GM18951 (cell line): ENCODE measurements around the gene MACIR.

Experiments used
- POLR2A ChIP-seq: IDR thresholded peaks from 4 replicates; pipeline ENCODE4 v1.6.1; 2011; ENCODE audit warnings: mild to moderate bottlenecking; ENCODE audit not compliant: insufficient read length, insufficient read depth; ENCODE audit errors: extremely low read depth
- in situ Hi-C: fragments of 300-500 bp; cut with MboI; formaldehyde crosslinking; loops from one replicate; pipeline ENCODE4 v1.12.0; 2022; ENCODE audit warnings: low sequenced_read_pairs, mixed read lengths, inconsistent platforms; ENCODE audit not compliant: unreplicated experiment

Gene MACIR

DNA sequence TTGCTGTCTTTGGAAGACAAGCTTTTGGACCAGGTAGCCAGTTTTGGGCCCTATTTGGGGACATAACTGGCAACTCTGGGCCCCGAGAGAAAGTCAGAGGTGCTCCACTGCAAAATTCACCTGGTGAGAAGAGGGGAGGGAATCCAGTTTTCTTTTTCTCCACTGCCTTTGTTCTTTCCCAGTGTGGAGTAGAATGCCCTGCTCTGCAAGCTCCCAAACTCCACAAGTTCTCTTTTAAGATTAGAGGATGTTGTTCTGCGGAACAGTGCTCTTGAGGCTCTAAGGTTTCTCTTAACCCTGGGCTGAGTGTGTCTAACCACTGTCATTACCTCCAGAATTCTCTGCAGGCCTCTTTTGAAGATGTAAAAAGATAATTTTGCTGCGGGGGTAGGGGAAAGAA lies 25.3 kb downstream of the MACIR start:
- in situ Hi-C loops = no loop called here
- TF ChIP-seq POLR2A = no peak

DNA sequence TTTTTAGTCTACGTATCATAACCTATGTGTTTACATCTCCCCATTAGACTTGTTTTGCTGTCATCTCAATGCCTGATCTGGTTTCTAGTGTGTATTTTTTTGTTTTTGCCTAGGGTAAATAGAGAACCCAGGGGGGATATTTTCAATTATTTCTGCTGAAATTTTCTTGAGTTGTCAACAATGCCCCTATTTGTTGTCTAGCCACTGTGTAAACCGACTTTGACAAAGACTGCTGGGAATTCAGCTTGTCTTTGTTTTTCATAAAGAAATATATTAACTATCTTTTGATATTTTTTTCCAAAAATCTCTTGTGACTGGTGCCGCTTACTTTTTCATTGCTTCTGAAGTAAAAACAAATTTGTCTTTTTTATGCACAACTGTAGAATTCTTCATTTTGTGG lies 28.1 kb downstream of the MACIR start:
- in situ Hi-C loops = no loop called here
- no peak for TF ChIP-seq POLR2A

DNA sequence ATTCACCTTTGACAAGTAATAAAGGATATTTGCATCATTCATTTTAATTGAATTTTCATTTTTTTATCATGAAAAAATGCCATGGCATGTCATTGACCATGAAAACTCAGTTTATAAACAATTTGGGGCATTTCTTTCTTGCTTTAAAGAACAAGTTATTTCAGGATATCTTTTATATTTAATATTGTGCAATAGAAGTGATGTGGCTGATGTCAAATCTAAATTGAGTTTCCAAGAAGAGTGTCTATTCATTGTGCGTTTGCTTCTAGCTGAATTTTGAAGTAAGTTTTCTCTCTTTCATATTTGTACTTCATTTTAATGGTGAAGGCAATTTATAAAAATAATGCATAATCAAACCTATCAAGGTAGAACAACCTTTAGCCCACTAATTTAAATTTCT lies 30.5 kb downstream of the MACIR start:
- TF ChIP-seq POLR2A = no peak
- in situ Hi-C loops = no loop called here

DNA sequence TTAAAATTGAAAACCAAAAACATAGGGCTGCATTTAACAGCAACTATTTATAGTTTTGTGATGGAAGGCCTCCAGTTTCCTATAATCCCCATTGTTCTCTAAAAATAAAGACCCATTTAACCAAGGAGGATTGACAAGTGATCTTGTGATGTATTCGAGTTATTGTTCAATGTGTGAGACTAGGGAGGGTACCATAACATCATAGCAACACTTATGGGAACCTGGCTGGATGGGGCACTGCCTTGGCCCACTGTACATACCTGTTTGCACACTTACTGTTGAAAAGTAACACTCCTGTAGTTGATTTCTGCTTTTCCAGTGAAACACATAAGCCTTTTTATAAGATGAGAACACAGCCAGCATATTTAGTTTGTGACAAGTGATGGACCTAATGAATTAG lies 32.3 kb downstream of the MACIR start:
- in situ Hi-C loops = no loop called here
- TF ChIP-seq POLR2A = no peak

DNA sequence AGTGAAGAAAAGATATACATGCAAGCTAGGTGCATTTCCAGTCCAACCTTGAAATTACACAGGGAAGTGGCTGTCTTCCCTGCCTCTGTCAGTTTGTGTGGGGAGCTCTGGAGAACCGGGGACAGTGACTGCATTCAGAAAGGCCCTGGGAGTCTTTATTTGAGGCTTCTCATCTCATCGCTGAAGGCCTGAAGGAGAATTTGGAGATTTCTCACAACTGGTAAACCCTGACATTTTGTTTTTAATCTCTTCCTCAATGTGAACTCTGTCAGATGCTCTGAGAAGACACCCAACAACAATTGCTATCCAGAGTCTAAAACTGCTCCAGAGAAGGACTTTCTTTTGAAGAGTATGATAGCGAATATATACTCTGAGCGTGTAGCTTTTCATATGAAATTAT lies 33.0 kb downstream of the MACIR start:
- in situ Hi-C loops = no loop called here

DNA sequence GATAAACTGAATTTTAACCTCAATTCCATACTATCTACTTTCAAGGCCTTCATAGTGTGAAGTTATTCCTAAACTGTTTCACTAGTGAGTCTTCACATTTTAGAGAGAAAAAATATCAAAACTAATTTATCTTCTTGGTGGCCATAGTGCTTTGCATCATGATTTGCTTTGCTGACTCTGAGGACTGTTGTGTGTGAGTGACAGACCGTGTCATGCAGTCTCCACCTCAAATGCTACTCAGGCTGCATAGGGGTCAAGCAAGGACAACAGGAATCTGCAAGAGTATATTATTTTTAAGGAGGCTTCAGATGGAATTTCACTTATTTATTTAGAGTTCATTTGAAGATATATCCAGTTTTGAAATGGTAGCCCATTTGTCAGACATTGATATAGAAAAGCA lies 34.5 kb downstream of the MACIR start:
- in situ Hi-C loops = no loop called here
- TF ChIP-seq POLR2A = no peak

More for the DNA sequence above, 33.0 kb downstream of the MACIR start:
- TF ChIP-seq POLR2A = no peak

DNA sequence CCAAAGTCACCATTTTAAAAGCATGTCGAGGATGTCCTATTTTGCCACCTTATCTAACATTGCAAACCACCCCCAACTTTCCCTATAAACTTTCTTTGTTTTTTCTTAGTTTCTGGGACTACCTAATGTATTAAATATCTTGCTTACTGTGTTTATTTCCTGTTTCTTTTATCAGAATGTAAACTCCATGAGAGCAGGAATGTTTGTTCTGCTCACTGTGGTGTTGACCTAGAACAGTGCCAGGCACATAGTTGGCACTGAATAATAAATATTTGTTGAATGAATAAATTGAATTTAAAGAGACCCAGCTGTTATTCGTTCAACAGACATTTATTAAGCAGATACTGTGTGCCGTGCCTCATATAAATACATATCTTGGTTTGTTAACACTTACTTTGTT lies 35.2 kb downstream of the MACIR start:
- in situ Hi-C loops = no loop called here
- TF ChIP-seq POLR2A = no peak

DNA sequence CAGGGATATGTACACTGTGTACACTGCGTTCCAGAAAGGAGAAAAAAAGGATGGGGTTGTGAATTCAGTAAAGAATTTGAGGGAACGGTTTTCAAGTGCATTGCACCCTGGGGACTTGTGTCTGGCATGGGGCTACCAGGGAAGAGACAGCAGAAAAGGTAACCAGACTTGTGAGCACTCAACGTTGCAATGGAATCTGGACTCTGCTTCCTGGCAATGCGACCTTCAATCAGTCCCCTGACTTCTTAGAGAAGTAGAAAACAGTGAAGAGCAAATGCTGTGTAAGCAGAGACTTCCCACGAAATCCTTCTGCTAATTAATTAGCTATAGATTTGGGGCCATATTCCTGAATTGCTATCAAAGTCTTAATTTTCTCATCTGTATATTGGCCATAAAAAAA lies 36.3 kb downstream of the MACIR start:
- TF ChIP-seq POLR2A = no peak
- in situ Hi-C loops = no loop called here

DNA sequence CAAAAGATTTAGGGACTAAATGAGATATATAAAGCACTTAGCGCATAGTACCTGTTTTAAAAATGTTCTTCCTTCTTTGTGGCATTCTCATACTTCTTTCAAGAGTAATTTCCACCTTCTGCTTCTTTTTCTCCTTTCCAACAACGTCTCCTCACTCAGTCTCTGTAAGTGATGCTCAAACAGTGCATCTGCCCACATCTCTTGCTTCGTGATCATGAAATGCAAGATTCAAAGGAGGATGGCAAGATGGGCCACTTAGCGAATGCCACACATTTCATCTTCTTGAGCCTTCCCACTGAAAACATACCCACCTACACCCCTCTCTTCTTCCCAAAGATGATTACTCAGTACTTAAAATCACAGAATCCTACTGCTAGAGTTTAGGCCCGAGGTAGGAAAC lies 36.9 kb downstream of the MACIR start:
- TF ChIP-seq POLR2A = no peak
- in situ Hi-C loops = no loop called here

DNA sequence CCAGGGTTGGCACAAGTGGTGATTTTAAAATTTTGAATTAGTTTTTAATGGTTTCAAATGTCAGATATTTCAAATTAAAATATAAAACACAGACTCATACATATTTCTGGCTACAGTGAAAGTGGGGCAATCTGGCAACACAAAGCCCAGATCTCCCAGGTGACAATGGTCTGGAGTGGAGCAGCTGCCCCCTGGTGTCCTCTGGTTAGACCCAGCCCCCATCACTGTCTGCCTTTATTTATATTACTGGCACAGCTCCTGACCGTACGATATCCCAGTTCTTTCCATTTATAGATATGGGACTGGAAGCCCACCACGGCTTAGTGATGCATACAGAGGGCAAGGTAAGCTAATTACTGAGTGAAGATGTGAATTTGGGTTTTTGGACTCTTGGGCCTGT lies 37.3 kb downstream of the MACIR start:
- no peak for TF ChIP-seq POLR2A
- in situ Hi-C loops = no loop called here

DNA sequence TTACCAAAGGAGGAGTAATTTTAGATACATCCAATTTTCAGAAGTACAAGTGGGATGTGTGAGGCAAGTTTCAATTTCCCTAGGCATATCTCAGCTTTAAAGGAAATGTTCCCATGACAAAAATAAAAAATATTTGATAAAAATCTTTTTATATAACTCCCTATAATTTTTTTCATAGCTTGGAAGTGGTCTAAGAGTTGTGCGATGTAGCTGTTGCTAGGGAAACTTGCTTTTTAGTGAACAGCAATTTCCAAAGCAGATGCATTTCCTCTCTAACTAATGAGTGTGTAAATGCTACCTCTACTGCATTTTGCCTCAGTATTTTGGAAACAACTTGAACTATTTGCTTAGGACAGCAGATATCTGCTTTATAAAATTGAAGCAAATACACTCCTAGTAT lies 39.6 kb downstream of the MACIR start:
- in situ Hi-C loops = no loop called here
- no peak for TF ChIP-seq POLR2A

DNA sequence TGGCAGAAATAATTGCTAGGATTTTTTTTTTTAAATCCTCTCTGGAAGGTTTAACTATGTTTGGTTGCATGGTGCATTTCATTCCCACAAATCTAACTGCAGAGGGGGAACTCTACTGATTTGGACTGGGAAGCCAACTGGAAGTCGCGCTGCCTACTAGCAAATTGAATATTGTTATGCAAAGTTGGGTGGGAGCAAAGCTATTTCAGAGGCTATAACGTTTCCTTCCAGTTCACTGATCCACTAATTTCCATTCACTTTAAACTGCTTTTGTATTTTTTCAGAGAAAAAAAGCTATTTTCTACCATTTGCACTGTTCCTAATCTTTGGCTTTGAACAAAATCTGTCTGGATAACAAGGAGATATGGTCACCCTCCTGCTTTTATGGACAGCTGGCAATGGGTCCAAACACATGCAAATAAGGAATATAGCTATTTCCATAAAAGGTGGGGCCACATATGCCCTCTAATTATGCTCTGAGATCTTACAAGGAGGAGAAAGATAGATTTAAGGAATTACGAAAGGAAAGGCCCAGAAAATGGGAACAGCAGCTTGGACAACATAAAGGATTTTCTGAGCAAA lies 40.1 kb downstream of the MACIR start:
- in situ Hi-C loops = no loop called here
- TF ChIP-seq POLR2A = no peak

DNA sequence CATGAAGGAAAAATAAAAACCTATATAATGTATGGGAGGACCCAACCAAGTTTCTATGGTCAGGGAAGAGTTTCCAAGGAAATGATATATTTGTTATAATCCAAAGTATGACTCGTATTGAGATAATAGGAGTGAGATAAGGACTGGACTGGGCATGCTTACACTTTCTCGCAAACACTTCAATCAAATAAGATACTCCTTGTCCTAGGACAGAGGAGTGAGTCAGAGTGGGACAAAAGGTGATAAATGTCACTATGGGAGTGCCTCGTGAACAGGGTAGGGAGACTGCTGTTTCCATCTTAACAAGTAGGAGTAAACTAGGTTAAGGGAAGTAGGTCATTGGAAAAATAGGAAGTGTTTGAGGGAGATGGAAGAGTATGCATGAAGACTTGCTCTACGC lies 47.2 kb downstream of the MACIR start:
- in situ Hi-C loops = no loop called here
- no peak for TF ChIP-seq POLR2A

DNA sequence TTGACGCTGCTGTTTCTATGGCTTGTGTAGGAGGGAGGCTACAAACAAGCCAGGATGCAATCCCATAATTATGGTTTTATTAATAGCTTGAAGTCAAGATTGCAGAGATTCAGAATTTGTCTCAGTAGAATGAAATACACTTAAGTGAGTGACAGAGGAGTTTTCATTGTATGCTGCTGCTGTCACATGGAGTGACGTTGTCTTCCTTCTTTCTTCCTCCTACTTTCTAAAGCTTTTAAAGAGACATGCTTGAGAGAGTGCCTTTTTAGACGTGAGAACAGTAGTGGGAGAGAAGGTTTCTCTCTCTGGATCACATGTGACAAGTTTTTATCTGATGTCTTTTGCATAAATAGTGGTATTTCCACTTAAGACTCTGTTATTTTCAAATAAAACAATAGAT lies 48.9 kb downstream of the MACIR start:
- TF ChIP-seq POLR2A = no peak
- in situ Hi-C loops = no loop called here

DNA sequence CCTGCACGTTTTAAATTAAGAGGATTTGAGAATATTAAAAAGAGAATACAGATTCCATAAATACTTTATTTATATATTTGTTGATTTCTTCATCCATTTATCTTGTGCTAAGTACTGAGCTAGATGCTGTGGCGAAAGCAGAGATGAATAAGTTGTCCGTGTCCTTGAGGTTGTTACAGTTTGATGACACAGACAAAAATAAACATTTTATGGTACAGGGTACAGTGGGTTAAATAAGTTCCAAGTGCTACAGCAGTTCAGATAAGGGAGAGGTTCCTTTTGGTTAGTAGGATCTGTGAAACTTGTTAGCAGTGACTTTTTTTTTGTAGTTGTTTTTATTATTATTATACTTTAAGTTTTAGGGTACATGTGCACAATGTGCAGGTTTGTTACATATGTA lies 50.2 kb downstream of the MACIR start:
- no peak for TF ChIP-seq POLR2A
- in situ Hi-C loops = no loop called here

DNA sequence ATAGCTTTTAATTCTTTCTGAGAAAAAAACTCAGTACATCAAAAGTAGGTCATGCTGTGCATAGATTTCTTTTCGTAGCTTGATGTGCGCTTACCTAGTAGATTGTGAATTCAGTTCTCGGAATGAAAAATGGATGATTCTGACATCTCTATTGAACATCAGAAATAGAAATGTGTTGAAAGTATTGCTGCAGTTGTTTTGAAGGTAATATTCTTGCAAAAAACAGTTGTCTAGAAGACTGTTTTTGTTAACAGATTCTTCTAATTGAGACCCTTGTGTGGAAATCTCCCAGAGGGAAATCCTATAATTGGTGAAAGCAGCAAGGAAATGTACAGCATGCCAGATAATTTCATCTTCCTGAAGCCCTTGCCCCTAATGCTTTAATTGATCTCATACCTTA lies 54.5 kb downstream of the MACIR start:
- in situ Hi-C loops = no loop called here
- TF ChIP-seq POLR2A = no peak

DNA sequence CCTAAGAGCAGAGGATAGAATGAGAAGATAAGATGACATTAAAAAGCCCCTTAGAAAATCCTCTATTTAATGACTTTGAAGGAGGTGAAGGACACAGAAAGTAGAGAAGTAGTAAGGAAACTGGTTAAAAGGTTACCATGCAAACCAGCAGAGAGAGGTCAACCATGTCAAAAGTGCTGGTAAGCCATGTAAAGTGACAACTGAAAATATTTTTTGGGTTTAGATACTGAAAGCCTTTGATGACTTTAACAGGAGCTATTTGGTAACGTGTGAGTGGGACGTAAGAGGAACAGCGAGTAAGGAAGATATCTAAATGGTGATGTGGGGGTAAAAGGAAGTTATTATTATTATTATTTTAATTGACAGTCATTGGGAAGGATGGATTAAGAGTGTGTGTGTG lies 56.9 kb downstream of the MACIR start:
- in situ Hi-C loops = no loop called here

More for the DNA sequence above, 56.9 kb downstream of the MACIR start:
- no peak for TF ChIP-seq POLR2A
